ENCODE measurements around the gene FOXK2. TPM values are rescaled to one million over a fixed set of nuclear protein-coding genes. Genes with fewer than 3 reads are reported as not detected.

FOXK2 gene
- total RNA-seq, 1 experiment from 2014 or later = 57.7 TPM

GRCh38 chr17:82497483-82498405 lies 21.8 kb upstream of the FOXK2 start:
- Mint-ChIP-seq H3K27ac (no peak overlapping the region), H3K9me3 (no peaks in the 10 kb centered on the region), H3K27me3 (ENCODE audit: low read depth) (peaks cover 55% of the 10 kb centered on the region), H3K36me3 (no peaks in the 10 kb centered on the region), H3K4me3 (peak overlapping the region; percentile 75), H3K4me1 (peaks cover 20% of the 10 kb centered on the region)
- no peak for ATAC-seq
- no peak for TF ChIP-seq JAZF1 (CRISPR knock-in tag; IDR thresholded peaks at IDR 0.05)
- no peak for TF ChIP-seq MXD4 (CRISPR knock-in tag; IDR thresholded peaks at IDR 0.05; ENCODE audit: borderline replicate concordance)
- TF ChIP-seq, protein P1, sequence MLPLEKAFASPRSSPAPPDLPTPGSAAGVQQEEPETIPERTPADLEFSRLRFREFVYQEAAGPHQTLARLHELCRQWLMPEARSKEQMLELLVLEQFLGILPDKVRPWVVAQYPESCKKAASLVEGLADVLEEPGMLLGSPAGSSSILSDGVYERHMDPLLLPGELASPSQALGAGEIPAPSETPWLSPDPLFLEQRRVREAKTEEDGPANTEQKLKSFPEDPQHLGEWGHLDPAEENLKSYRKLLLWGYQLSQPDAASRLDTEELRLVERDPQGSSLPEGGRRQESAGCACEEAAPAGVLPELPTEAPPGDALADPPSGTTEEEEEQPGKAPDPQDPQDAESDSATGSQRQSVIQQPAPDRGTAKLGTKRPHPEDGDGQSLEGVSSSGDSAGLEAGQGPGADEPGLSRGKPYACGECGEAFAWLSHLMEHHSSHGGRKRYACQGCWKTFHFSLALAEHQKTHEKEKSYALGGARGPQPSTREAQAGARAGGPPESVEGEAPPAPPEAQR (CRISPR knock-in tag; IDR thresholded peaks at IDR 0.05) = no peak
- TF ChIP-seq, protein P2, sequence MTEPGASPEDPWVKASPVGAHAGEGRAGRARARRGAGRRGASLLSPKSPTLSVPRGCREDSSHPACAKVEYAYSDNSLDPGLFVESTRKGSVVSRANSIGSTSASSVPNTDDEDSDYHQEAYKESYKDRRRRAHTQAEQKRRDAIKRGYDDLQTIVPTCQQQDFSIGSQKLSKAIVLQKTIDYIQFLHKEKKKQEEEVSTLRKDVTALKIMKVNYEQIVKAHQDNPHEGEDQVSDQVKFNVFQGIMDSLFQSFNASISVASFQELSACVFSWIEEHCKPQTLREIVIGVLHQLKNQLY (CRISPR knock-in tag; IDR thresholded peaks at IDR 0.05) = no peak
- TF ChIP-seq, protein P3, sequence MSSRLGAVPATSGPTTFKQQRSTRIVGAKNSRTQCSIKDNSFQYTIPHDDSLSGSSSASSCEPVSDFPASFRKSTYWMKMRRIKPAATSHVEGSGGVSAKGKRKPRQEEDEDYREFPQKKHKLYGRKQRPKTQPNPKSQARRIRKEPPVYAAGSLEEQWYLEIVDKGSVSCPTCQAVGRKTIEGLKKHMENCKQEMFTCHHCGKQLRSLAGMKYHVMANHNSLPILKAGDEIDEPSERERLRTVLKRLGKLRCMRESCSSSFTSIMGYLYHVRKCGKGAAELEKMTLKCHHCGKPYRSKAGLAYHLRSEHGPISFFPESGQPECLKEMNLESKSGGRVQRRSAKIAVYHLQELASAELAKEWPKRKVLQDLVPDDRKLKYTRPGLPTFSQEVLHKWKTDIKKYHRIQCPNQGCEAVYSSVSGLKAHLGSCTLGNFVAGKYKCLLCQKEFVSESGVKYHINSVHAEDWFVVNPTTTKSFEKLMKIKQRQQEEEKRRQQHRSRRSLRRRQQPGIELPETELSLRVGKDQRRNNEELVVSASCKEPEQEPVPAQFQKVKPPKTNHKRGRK (CRISPR knock-in tag; IDR thresholded peaks at IDR 0.05; ENCODE audit: borderline replicate concordance) = no peak
- TF ChIP-seq NR3C1 (CRISPR knock-in tag; conservative IDR thresholded peaks at IDR 0.05; ENCODE audit: low read depth) = no peak
- TF ChIP-seq, protein P4, sequence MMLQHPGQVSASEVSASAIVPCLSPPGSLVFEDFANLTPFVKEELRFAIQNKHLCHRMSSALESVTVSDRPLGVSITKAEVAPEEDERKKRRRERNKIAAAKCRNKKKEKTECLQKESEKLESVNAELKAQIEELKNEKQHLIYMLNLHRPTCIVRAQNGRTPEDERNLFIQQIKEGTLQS (CRISPR knock-in tag; conservative IDR thresholded peaks at IDR 0.05) = no peak
- TF ChIP-seq HMGXB4 (CRISPR knock-in tag; IDR thresholded peaks at IDR 0.05) = no peak
- no peak for TF ChIP-seq GABPB1 (CRISPR knock-in tag; IDR thresholded peaks at IDR 0.05)
- TF ChIP-seq, protein P5, sequence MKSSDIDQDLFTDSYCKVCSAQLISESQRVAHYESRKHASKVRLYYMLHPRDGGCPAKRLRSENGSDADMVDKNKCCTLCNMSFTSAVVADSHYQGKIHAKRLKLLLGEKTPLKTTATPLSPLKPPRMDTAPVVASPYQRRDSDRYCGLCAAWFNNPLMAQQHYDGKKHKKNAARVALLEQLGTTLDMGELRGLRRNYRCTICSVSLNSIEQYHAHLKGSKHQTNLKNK (CRISPR knock-in tag; IDR thresholded peaks at IDR 0.05) = no peak
- TF ChIP-seq SP1 (CRISPR knock-in tag; conservative IDR thresholded peaks at IDR 0.05) = 0 out of 2 replicates have a peak, but pooled peaks have one; percentile 1
- TF ChIP-seq TP53 (CRISPR knock-in tag; IDR thresholded peaks at IDR 0.05) = no peak
- 0 out of 2 replicates have a peak, but pooled peaks have one; percentile 8 for TF ChIP-seq CBFB (CRISPR knock-in tag; IDR thresholded peaks at IDR 0.05; ENCODE audit: low read depth)
- TF ChIP-seq, protein P6, sequence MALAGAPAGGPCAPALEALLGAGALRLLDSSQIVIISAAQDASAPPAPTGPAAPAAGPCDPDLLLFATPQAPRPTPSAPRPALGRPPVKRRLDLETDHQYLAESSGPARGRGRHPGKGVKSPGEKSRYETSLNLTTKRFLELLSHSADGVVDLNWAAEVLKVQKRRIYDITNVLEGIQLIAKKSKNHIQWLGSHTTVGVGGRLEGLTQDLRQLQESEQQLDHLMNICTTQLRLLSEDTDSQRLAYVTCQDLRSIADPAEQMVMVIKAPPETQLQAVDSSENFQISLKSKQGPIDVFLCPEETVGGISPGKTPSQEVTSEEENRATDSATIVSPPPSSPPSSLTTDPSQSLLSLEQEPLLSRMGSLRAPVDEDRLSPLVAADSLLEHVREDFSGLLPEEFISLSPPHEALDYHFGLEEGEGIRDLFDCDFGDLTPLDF (CRISPR knock-in tag; IDR thresholded peaks at IDR 0.05) = no peak
- CTCF ChIA-PET = no interaction called here
- POLR2A ChIA-PET = interaction anchor here (0.7 kb wide), 1 partner anchor 14 kb away, joined by 5 read pairs; no protein-coding TSS in a partner anchor
- DNase-seq (ENCODE audit: low spot score) = peak; percentile 47

DNA sequence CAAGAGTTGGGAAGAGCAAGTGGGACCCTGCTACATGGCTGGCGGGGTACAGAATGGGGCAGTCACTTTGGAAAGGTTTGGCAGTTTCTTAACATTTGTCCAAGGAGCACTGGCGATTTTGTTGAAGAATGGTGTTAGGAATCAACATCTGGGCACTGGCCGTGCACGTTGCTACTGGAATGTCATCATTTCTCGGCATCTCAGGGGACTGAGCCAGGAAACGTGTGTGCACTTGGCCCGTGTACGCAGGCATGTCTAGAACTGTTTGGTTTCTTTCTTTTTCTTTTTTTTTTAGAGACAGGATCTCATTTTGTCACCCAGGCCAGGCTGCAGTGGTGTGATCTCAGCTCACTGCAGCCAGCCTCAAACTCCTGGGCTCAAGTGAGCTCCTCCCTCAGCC lies 17.3 kb upstream of the FOXK2 start:
- ATAC-seq (no peak), DNase-seq (ENCODE audit: low spot score) (no peak)
- POLR2A ChIA-PET = no interaction called here
- CTCF ChIA-PET = interaction anchor here (0.9 kb wide), 1 partner anchor 17 kb away, joined by 3 read pairs; no protein-coding TSS in a partner anchor
- H3K36me3 Mint-ChIP-seq = no peaks in the 10 kb centered on the region
- H3K9me3 Mint-ChIP-seq = no peaks in the 10 kb centered on the region
- H3K27ac Mint-ChIP-seq = no peak overlapping the region
- peaks cover 6% of the 10 kb centered on the region; the same call in 1 of the 2 replicates for H3K4me1 Mint-ChIP-seq
- no peak overlapping the region for H3K4me3 Mint-ChIP-seq
- peaks cover 44% of the 10 kb centered on the region for H3K27me3 Mint-ChIP-seq (ENCODE audit: low read depth)
- TF ChIP-seq RELA (CRISPR knock-in tag; IDR thresholded peaks at IDR 0.05; ENCODE audit: borderline replicate concordance) (no peak), FOXP1 (CRISPR knock-in tag; IDR thresholded peaks at IDR 0.05; ENCODE audit: borderline replicate concordance) (no peak), ZNF671 (CRISPR knock-in tag; IDR thresholded peaks at IDR 0.05) (no peak), NR3C1 (CRISPR knock-in tag; conservative IDR thresholded peaks at IDR 0.05; ENCODE audit: low read depth) (no peak), TEAD4 (CRISPR knock-in tag; IDR thresholded peaks at IDR 0.05) (no peak), IRF2 (CRISPR knock-in tag; IDR thresholded peaks at IDR 0.05; ENCODE audit: borderline replicate concordance, low read depth) (no peak)
- TF ChIP-seq, protein P3 (CRISPR knock-in tag; IDR thresholded peaks at IDR 0.05; ENCODE audit: borderline replicate concordance) = no peak
- TF ChIP-seq, protein P2 (CRISPR knock-in tag; IDR thresholded peaks at IDR 0.05) = no peak
- TF ChIP-seq, protein P7, sequence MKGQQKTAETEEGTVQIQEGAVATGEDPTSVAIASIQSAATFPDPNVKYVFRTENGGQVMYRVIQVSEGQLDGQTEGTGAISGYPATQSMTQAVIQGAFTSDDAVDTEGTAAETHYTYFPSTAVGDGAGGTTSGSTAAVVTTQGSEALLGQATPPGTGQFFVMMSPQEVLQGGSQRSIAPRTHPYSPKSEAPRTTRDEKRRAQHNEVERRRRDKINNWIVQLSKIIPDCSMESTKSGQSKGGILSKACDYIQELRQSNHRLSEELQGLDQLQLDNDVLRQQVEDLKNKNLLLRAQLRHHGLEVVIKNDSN (CRISPR knock-in tag; IDR thresholded peaks at IDR 0.05) = no peak
- TF ChIP-seq, protein P8, sequence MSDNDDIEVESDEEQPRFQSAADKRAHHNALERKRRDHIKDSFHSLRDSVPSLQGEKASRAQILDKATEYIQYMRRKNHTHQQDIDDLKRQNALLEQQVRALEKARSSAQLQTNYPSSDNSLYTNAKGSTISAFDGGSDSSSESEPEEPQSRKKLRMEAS (CRISPR knock-in tag; IDR thresholded peaks at IDR 0.05) = no peak

Data from WTC11 (cell line).